ENCODE measurements around the gene ZNF699.
"Not testable (repeated sequence)": the region's sequence is repeated elsewhere in the genome, so short reads cannot be mapped to it uniquely, and the experiment has no call there.

ZNF699 gene

DNA sequence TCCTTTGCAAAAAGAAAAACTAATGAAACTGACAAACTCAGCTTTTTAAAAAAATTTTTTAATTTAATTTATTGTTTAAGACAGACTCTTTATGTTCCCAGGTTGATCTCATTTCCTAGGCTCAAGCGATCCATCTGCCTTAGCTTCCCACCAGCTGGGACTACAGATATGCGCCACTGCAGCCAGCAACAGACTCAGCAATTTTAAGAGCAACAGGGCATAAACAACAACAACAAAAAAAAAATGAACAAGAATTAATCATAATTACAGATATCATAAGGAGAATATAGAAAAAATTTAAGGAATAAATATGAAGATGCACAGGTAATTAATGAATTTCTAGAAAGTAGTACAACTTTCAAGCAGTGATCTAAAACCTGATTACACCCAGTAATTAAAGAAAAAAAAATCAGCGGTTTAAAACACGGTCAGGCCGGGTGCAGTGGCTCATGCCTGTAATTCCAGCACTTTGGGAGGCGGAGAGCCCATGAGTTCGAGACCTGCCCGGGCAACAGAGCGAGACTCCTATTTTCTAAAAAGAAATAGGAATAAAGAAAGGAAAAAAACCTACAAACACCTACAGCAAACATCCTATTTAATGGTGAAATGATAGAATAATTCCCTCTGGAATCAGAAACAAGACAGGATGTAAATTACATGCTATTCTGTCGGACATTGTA, 1.4 kb downstream of the ZNF699 start:
- Histone ChIP-seq H3K9ac (peak overlapping the region; percentile 87 to 96 (median 93)), H3K4me3 (peak overlapping the region; percentile 74 to 97 (median 88)), H3K27me3 (no peaks in the 10 kb centered on the region), H3K27ac (peak overlapping the region in 1 of 11 experiments; percentile 87; a peak in 2 of 22 replicates), H3K9me3 (replicated peaks in 1 of 11) (peaks cover 0 to 37% (median 8%) of the 10 kb centered on the region in 11 experiments; a peak in 15 of 22 replicates), H3K36me3 (peaks cover 19 to 34% (median 23%) of the 10 kb centered on the region in 11 experiments), H3K4me1 (peaks cover 13 to 26% (median 17%) of the 10 kb centered on the region in 10 experiments), H4K20me1 (no peaks in the 10 kb centered on the region), H3K4me2 (peak overlapping the region; percentile 81 to 97 (median 86))
- no peak for TF ChIP-seq Cebpa-rat (IDR thresholded peaks at IDR 0.05)

DNA sequence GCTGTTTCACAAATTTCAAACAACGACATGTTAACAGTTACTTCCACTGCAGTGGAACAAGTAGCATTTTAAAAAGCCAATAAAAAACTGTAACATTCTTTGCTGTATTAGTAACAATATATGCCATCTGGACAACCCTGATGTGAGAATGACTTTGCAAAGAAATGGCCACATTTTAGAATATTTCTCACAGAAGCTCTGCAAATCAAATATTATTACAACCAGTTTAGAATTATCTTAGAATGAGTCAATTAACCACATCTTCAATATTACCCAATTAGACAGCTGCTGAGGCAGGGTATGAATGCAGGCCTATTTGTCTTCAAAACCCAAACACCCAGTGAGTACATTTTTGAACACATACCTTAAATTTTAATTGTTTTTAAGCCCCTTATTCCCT, 3.2 kb downstream of the ZNF699 start:
- H3K4me1 ChIP-seq, result peaks cover 13 to 26% (median 17%) of the 10 kb centered on the region in 10 experiments
- no peak overlapping the region for H3K4me3 ChIP-seq
- peak overlapping the region in 4 of 11 experiments; percentile 11 to 22 (median 18); a peak in 3 of 22 replicates for H3K4me2 ChIP-seq
- no peak for TF ChIP-seq Cebpa-rat (IDR thresholded peaks at IDR 0.05)
- H3K9ac ChIP-seq, result no peak overlapping the region
- H3K9me3 ChIP-seq (replicated peaks in 1 of 11), result peaks cover 7 to 44% (median 18%) of the 10 kb centered on the region in 11 experiments
- no peak overlapping the region for H3K27ac ChIP-seq
- no peaks in the 10 kb centered on the region for H4K20me1 ChIP-seq
- no peaks in the 10 kb centered on the region for H3K27me3 ChIP-seq
- H3K36me3 ChIP-seq, result peaks cover 37 to 51% (median 41%) of the 10 kb centered on the region in 11 experiments

DNA sequence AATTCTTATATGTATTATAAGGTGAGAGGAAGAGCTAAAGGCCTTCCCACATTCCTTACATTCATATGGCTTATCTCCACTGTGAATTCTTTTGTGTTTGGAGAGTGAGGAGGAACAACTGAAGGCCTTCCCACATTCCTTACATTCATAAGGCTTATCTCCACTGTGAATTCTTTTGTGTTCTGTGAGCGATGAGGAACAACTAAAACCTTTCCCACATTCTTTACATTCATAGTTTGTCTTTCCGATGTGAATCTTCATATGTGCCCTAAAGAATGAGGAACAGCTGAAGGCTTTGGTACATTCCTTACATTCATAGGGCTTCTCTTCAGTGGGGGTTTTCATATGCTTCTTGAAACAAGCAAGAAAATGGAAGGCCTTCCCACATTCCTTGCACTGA, 13.3 kb downstream of the ZNF699 start:
- no peak for TF ChIP-seq Cebpa-rat (IDR thresholded peaks at IDR 0.05)
- no peak overlapping the region for H3K27ac ChIP-seq
- H3K4me1 ChIP-seq, result no peaks in the 10 kb centered on the region
- H3K9me3 ChIP-seq (replicated peaks in 1 of 11), result peaks cover 98 to 100% (median 99%) of the 10 kb centered on the region in 11 experiments
- H3K27me3 ChIP-seq, result no peaks in the 10 kb centered on the region
- no peak overlapping the region for H3K9ac ChIP-seq
- H4K20me1 ChIP-seq, result no peaks in the 10 kb centered on the region
- no peak overlapping the region for H3K4me2 ChIP-seq
- H3K4me3 ChIP-seq, result peak overlapping the region in 8 of 10 experiments; percentile 6 to 45 (median 22); a peak in 9 of 20 replicates
- peaks cover 92 to 100% (median 96%) of the 10 kb centered on the region in 11 experiments for H3K36me3 ChIP-seq

DNA sequence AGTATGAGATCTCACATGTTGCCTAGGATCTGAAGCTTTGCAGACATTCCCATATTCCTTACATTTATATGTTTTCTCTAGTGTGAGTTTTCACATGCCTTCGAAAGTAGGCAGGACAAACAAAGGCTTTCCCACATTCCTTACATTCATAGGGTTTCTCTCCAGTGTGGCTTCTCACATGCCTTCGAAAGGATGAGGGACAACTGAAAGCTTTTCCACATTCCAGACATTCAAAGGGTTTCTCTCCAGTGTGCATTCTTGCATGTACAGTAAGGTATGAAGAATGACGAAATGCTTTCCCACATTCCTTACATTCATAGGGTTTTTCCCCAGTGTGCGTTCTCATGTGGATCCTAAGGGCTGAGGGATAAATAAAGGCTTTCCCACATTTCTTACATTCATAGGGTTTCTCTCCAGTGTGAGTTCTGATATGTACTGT, 14.2 kb downstream of the ZNF699 start:
- Histone ChIP-seq H3K4me1 (no peaks in the 10 kb centered on the region), H3K9me3 (replicated peaks in 1 of 11) (peaks cover 90 to 100% (median 93%) of the 10 kb centered on the region in 11 experiments), H3K9ac (no peak overlapping the region), H3K4me3 (peak overlapping the region in 9 of 10 experiments; percentile 0 to 45 (median 15); a peak in 6 of 20 replicates), H3K27me3 (no peaks in the 10 kb centered on the region), H3K4me2 (no peak overlapping the region), H3K27ac (no peak overlapping the region), H4K20me1 (no peaks in the 10 kb centered on the region), H3K36me3 (peaks cover 83 to 96% (median 90%) of the 10 kb centered on the region in 11 experiments)
- no peak for TF ChIP-seq Cebpa-rat (IDR thresholded peaks at IDR 0.05)

DNA sequence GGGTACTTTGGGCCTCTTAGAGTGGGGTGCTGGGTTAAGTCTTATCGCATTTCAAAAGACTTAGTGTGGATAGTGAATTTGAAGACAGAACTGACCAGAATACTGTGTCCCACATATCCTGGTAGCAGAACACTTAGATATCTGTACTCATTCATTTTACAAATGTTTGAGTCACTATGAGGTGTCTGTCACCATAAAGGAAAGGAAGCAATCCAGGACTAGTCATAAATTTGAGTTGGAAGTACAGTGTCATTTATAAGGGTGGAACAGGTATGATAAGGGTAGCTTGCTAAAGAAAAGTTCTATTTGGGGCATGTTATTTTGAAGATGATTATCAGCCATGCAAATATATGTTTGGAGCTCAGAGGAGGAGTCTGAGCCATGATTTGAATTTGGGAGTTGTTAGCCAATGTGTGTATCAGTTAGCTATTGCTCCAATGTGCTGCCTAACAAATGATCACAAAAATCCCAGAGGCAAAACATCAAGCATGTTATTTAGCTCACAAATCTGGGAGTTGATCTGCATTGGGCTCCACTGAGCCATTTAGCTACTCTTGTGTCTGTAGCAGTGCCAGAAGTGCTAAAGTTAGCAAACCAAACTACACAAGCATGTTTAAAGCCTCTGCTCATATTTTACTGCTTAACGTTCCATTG, 20.3 kb downstream of the ZNF699 start:
- Histone ChIP-seq H3K4me3 (no peak overlapping the region), H3K9me3 (replicated peaks in 1 of 11) (peaks cover 73 to 100% (median 86%) of the 10 kb centered on the region in 11 experiments), H4K20me1 (no peaks in the 10 kb centered on the region), H3K27me3 (no peaks in the 10 kb centered on the region), H3K4me2 (no peak overlapping the region), H3K9ac (no peak overlapping the region), H3K27ac (no peak overlapping the region), H3K4me1 (peaks cover 0 to 12% (median 4%) of the 10 kb centered on the region in 10 experiments; a peak in 5 of 20 replicates), H3K36me3 (peaks cover 30 to 56% (median 40%) of the 10 kb centered on the region in 11 experiments)
- TF ChIP-seq Cebpa-rat (IDR thresholded peaks at IDR 0.05), result no peak

DNA sequence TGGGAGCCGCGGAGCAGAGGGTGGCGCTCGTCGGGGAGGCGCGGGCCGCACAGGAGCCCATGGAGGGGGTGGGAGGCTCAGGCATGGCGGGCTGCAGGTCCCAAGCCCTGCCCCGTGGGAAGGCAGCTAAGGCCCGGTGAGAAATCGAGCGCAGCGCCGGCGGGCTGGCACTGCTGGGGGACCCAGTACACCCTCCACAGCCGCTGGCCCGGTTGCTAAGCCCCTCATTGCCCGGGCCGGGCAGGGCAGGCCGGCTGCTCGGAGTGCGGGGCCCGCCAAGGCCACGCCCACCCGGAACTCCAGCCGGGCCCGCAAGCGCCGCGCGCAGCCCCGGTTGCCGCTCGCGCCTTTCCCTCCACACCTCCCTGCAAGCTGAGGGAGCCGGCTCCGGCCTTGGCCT, 26.2 kb downstream of the ZNF699 start:
- not testable (repeated sequence) for H3K4me3 ChIP-seq, H3K4me2 ChIP-seq, H3K27me3 ChIP-seq, H3K9ac ChIP-seq, H3K36me3 ChIP-seq, H3K27ac ChIP-seq, H4K20me1 ChIP-seq
- H3K9me3 ChIP-seq (replicated peaks in 1 of 11), result peaks cover 38 to 84% (median 53%) of the 10 kb centered on the region in 11 experiments
- H3K4me1 ChIP-seq, result peaks cover 0 to 12% (median 4%) of the 10 kb centered on the region in 10 experiments; a peak in 5 of 20 replicates

DNA sequence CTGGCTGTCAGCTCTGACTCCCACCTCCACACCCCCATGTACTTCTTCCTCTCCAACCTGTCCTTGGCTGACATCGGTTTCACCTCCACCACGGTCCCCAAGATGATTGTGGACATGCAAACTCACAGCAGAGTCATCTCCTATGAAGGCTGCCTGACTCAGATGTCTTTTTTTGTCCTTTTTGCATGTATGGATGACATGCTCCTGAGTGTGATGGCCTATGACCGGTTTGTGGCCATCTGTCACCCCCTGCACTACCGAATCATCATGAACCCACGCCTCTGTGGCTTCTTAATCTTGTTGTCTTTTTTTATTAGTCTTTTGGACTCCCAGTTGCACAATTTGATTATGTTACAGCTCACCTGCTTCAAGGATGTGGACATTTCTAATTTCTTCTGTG, 58.4 kb downstream of the ZNF699 start:
- Histone ChIP-seq H3K36me3 (no peaks in the 10 kb centered on the region), H3K9me3 (replicated peaks in 1 of 11) (peaks cover 0 to 18% (median 4%) of the 10 kb centered on the region in 11 experiments; a peak in 6 of 22 replicates), H3K4me3 (no peak overlapping the region), H3K27ac (no peak overlapping the region), H3K4me1 (no peaks in the 10 kb centered on the region), H3K9ac (no peak overlapping the region), H3K27me3 (no peaks in the 10 kb centered on the region), H4K20me1 (no peaks in the 10 kb centered on the region), H3K4me2 (no peak overlapping the region)
- TF ChIP-seq Cebpa-rat (IDR thresholded peaks at IDR 0.05), result no peak

DNA sequence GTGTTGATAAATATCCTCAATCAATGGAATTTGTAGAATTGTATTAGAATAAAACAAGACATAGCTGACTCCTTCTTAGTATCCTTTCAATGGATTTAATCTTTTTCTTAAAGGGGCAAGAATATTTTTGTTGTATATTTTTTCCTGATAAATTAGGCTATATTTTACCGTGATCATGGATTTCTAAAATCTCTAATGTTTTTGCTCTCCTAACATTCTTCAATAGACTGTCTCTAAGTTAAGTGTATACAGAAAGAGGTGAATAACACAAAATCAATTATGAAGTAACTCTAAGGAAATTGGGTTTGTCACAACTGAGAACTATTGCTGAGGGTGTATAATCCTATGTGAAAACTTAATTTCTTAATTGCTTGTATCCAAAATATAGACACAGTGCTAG, 59.0 kb downstream of the ZNF699 start, which contains the start of gene OR7E24:
OR7E24 (plus strand) TSS at position 301 of the 400 bp plus-strand sequence. CDS start 114 bp downstream, outside the sequence.
- Histone ChIP-seq H3K9me3 (replicated peaks in 1 of 11) (peaks cover 0 to 14% (median 4%) of the 10 kb centered on the region in 11 experiments; a peak in 6 of 22 replicates), H3K27ac (no peak within 1 kb of the TSS)

More for the DNA sequence above, 59.0 kb downstream of the ZNF699 start, which contains the start of gene OR7E24:
- no peak within 1 kb of the TSS for H3K9ac ChIP-seq
- H4K20me1 ChIP-seq, result no peaks in the 10 kb centered on the region
- H3K4me1 ChIP-seq, result no peaks in the 10 kb centered on the region
- no peaks in the 10 kb centered on the region for H3K27me3 ChIP-seq
- H3K4me2 ChIP-seq, result no peak within 1 kb of the TSS
- no peak within 1 kb of the TSS for H3K4me3 ChIP-seq
- no peaks in the 10 kb centered on the region for H3K36me3 ChIP-seq
- TF ChIP-seq Cebpa-rat (IDR thresholded peaks at IDR 0.05), result no peak
